Activated CD4-positive, alpha-beta memory T cell treated with anti-CD3 and anti-CD28 coated beads for 36 hours (primary cell): ENCODE measurements around the gene DBNL. TPM values are rescaled to one million over a fixed set of nuclear protein-coding genes. Genes with fewer than 3 reads are reported as not detected.

ENCODE experiments used
- CTCF ChIA-PET: fragments of 350-600 bp; sonication (Branson Sonifier 250); formaldehyde crosslinking; loops from one replicate; lab custom pipeline; 2021; ENCODE audit warnings: antibody characterized with exemption, inconsistent platforms; lab: Charles Lee
- POLR2A ChIA-PET: fragments of 350-600 bp; sonication (Branson Sonifier 250); formaldehyde crosslinking; loops from one replicate; lab custom pipeline; 2021; ENCODE audit warnings: antibody characterized with exemption; lab: Charles Lee
- DNase-seq: peaks from one replicate; pipeline ENCODE4 v3.0.0-alpha.2; 2020
- H3K27ac Mint-ChIP-seq: one replicate; pipeline ENCODE4 v1.8.0; 2021; ENCODE audit warnings: mixed read lengths
- H3K27me3 Mint-ChIP-seq: one replicate; pipeline ENCODE4 v1.8.0; 2021; ENCODE audit warnings: mixed read lengths
- H3K36me3 Mint-ChIP-seq: one replicate; pipeline ENCODE4 v1.8.0; 2021; ENCODE audit warnings: mixed read lengths
- H3K4me1 Mint-ChIP-seq: one replicate; pipeline ENCODE4 v1.8.0; 2021; ENCODE audit warnings: low read depth, mixed read lengths
- H3K4me3 Mint-ChIP-seq: one replicate; pipeline ENCODE4 v1.8.0; 2021; ENCODE audit warnings: mild to moderate bottlenecking, mixed read lengths
- H3K9me3 Mint-ChIP-seq: one replicate; pipeline ENCODE4 v1.8.0; 2021; ENCODE audit warnings: mixed read lengths
- intact Hi-C: fragments of 100-400 bp; cut with micrococcal nuclease; formaldehyde crosslinking; loops from one replicate; pipeline ENCODE4 v1.15.1; 2023
- total RNA-seq, 2 experiments: library from RNA; stranded (reverse); gene quantifications; one replicate each; pipeline ENCODE4 v1.2.3, GENCODE V29; 2021

Gene DBNL
- total RNA-seq, 2 experiments from 2014 or later: 128 to 129 TPM

GRCh38 chr7:44077061-44077460 is 32.6 kb downstream of the DBNL start:
- peaks cover 29% of the 10 kb centered on the region for H3K4me1 Mint-ChIP-seq
- H3K36me3 Mint-ChIP-seq: peaks cover 49% of the 10 kb centered on the region
- no peak overlapping the region for H3K4me3 Mint-ChIP-seq
- intact Hi-C loops: no loop called here
- H3K27me3 Mint-ChIP-seq: no peaks in the 10 kb centered on the region
- no peak for DNase-seq
- ChIA-PET POLR2A (interaction anchor here (1.3 to 4.9 kb wide), 2 partner anchors 10 kb away, joined by 4 to 19 read pairs; no protein-coding TSS in a partner anchor), CTCF (no interaction called here)
- no peak overlapping the region for H3K27ac Mint-ChIP-seq
- H3K9me3 Mint-ChIP-seq: no peaks in the 10 kb centered on the region

GRCh38 chr7:44077681-44078091 is 33.2 kb downstream of the DBNL start:
- Mint-ChIP-seq H3K27ac (peak overlapping the region; percentile 35), H3K27me3 (no peaks in the 10 kb centered on the region), H3K36me3 (peaks cover 43% of the 10 kb centered on the region), H3K4me1 (peaks cover 29% of the 10 kb centered on the region), H3K4me3 (no peak overlapping the region), H3K9me3 (no peaks in the 10 kb centered on the region)
- intact Hi-C loops: no loop called here
- DNase-seq: no peak
- POLR2A ChIA-PET: interaction anchor here (4.9 kb wide), 1 partner anchor 10 kb away, joined by 19 read pairs; no protein-coding TSS in a partner anchor
- CTCF ChIA-PET: interaction anchor here (0.6 kb wide), 1 partner anchor 534 kb away, joined by 4 read pairs; no protein-coding TSS in a partner anchor

DNA sequence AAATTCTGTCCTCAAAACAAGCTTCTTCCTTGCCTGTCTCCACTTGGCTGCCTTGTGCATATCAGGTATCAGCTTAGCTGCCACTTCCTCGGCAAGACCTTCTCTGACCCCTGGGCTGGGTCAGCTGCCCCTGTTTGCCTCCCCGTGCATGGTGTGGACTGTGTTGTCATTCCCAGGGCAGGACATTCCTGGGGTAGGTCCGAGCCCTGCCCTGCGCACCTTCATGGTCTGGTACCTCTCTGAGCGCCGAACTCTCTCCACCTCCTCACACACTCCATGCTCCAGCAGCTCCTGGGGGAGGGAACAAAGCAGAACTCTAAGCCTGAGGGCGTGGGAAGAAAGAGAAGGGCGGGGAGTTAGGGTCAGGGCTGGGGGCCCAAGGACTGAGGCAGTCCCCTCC is 34.0 kb downstream of the DBNL start:
- ChIA-PET POLR2A (interaction anchor here (0.6 to 4.9 kb wide), 2 partner anchors 11 to 45 kb away, joined by 4 to 19 read pairs; no protein-coding TSS in a partner anchor), CTCF (no interaction called here)
- Mint-ChIP-seq H3K4me1 (peaks cover 36% of the 10 kb centered on the region), H3K4me3 (no peak overlapping the region), H3K9me3 (no peaks in the 10 kb centered on the region), H3K27me3 (no peaks in the 10 kb centered on the region), H3K36me3 (peaks cover 40% of the 10 kb centered on the region), H3K27ac (no peak overlapping the region)
- no peak for DNase-seq
- intact Hi-C loops: no loop called here

- intact Hi-C loops: no loop called here
- Mint-ChIP-seq H3K4me1 (peaks cover 36% of the 10 kb centered on the region), H3K4me3 (no peak overlapping the region), H3K9me3 (no peaks in the 10 kb centered on the region), H3K36me3 (peaks cover 40% of the 10 kb centered on the region), H3K27ac (no peak overlapping the region), H3K27me3 (no peaks in the 10 kb centered on the region)
- DNase-seq: no peak
- ChIA-PET CTCF (no interaction called here), POLR2A (interaction anchor here (4.9 kb wide), 1 partner anchor 12 kb away, joined by 19 read pairs; no protein-coding TSS in a partner anchor)
Measured at GRCh38 chr7:44079331-44080021, 35.0 kb downstream of the DBNL start.

- intact Hi-C loops: no loop called here
- CTCF ChIA-PET: no interaction called here
- Mint-ChIP-seq H3K27ac (no peak overlapping the region), H3K27me3 (no peaks in the 10 kb centered on the region), H3K4me3 (no peak overlapping the region), H3K36me3 (peaks cover 40% of the 10 kb centered on the region), H3K4me1 (peaks cover 36% of the 10 kb centered on the region), H3K9me3 (no peaks in the 10 kb centered on the region)
- DNase-seq: no peak
- POLR2A ChIA-PET: interaction anchor here (2.3 to 4.9 kb wide), 2 partner anchors 13 to 34 kb away, joined by 16 to 19 read pairs; partner anchors contain the start of gene DBNL
Measured at GRCh38 chr7:44080118-44080517, 35.6 kb downstream of the DBNL start.

GRCh38 chr7:44080686-44081265 is 36.3 kb downstream of the DBNL start:
- POLR2A ChIA-PET: interaction anchor here (0.7 to 4.9 kb wide), 5 partner anchors 13 to 410 kb away, joined by 3 to 19 read pairs (median 4); partner anchors contain the start of gene DBNL
- Mint-ChIP-seq H3K4me1 (peaks cover 36% of the 10 kb centered on the region), H3K9me3 (no peaks in the 10 kb centered on the region), H3K27ac (peak overlapping the region; percentile 87), H3K36me3 (peaks cover 37% of the 10 kb centered on the region), H3K4me3 (peak overlapping the region; percentile 78), H3K27me3 (no peaks in the 10 kb centered on the region)
- intact Hi-C loops: no loop called here
- CTCF ChIA-PET: interaction anchor here (0.6 to 1.2 kb wide), 5 partner anchors 10 to 648 kb away, joined by 3 to 6 read pairs (median 3); no protein-coding TSS in a partner anchor
- no peak for DNase-seq

GRCh38 chr7:44081266-44081748 is 36.8 kb downstream of the DBNL start:
- intact Hi-C loops: no loop called here
- Mint-ChIP-seq H3K4me1 (peaks cover 36% of the 10 kb centered on the region), H3K27me3 (no peaks in the 10 kb centered on the region), H3K4me3 (peak overlapping the region; percentile 78), H3K27ac (peak overlapping the region; percentile 87), H3K36me3 (peaks cover 34% of the 10 kb centered on the region), H3K9me3 (no peaks in the 10 kb centered on the region)
- ChIA-PET CTCF (interaction anchor here (0.6 to 1.2 kb wide), 5 partner anchors 11 to 647 kb away, joined by 3 to 6 read pairs (median 3); no protein-coding TSS in a partner anchor), POLR2A (interaction anchor here (0.7 to 4.9 kb wide), 5 partner anchors 14 to 410 kb away, joined by 3 to 19 read pairs (median 4); partner anchors contain the start of gene DBNL)
- DNase-seq: peak; percentile 42

DNA sequence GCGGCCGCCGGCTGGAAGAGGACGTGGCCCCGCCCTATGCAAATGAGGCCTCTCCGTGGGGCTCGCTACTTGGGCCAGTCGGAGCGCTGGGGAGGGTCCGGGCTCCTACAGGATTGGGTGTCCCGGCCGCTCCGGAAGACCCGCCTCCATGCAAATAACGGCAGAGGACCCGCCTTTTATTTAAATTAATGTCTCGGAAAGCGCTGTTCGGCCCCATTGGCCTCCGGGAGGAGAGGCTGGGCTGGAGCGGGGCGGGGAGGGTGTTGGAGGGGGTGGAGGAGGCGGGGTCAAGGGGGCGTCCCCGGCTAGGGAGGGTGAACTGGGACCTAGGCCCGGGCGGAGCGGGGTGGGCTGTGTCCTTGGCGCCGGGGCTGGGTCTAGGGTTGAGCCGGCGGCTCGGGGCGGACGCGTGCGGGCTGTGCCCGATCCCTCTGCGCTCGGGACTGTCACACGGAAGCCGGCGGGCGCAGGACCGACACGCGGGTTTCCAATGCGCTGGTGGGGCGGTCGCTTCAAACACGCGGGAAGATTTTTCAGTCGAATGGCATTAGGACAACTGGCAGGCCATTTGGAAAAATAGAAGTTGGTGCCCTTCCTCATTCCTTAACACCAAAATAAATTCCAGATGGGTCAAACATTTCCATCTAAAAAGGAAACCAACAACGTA is 38.2 kb downstream of the DBNL start:
- peak overlapping the region; percentile 56 for H3K27ac Mint-ChIP-seq
- peak overlapping the region; percentile 74 for H3K4me3 Mint-ChIP-seq
- ChIA-PET POLR2A (no interaction called here), CTCF (no interaction called here)
- H3K27me3 Mint-ChIP-seq: no peaks in the 10 kb centered on the region
- peaks cover 33% of the 10 kb centered on the region for H3K4me1 Mint-ChIP-seq
- peaks cover 23% of the 10 kb centered on the region for H3K36me3 Mint-ChIP-seq
- H3K9me3 Mint-ChIP-seq: no peaks in the 10 kb centered on the region
- peak; percentile 99 for DNase-seq
- intact Hi-C loops: loop anchor here (1.0 kb wide), 8 partner anchors 15 to 413 kb away; partner anchors contain the start of genes DBNL, POLD2, UBE2D4 and YKT6

DNA sequence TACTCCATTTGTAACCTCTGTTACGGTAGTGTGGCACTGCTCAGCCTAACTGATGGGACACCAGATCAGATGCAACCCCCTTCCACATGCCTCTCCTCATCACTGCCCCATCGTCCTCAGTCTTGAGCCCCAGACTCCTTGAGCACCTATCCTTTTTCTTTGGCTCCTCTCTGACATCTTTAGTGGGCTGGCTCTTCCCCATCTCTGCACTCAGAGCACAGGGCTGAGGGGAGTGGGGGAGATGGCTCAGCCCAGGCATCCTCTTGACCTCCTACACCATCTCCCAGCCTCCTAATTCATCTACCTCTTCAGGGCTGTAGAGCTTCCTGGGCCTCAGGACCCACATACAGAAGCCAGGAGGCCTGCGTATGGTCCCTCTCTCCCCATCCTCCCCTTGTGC is 39.3 kb downstream of the DBNL start:
- no peak for DNase-seq
- H3K27me3 Mint-ChIP-seq: no peaks in the 10 kb centered on the region
- CTCF ChIA-PET: interaction anchor here (0.9 kb wide), 1 partner anchor 38 kb away, joined by 3 read pairs; no protein-coding TSS in a partner anchor
- H3K4me1 Mint-ChIP-seq: peaks cover 26% of the 10 kb centered on the region
- intact Hi-C loops: no loop called here
- H3K27ac Mint-ChIP-seq: no peak overlapping the region
- no peaks in the 10 kb centered on the region for H3K9me3 Mint-ChIP-seq
- H3K36me3 Mint-ChIP-seq: peaks cover 14% of the 10 kb centered on the region
- POLR2A ChIA-PET: no interaction called here
- peak overlapping the region; percentile 62 for H3K4me3 Mint-ChIP-seq

GRCh38 chr7:44084701-44085100 is 40.2 kb downstream of the DBNL start:
- peaks cover 11% of the 10 kb centered on the region for H3K36me3 Mint-ChIP-seq
- H3K9me3 Mint-ChIP-seq: no peaks in the 10 kb centered on the region
- DNase-seq: no peak
- peaks cover 24% of the 10 kb centered on the region for H3K4me1 Mint-ChIP-seq
- no peaks in the 10 kb centered on the region for H3K27me3 Mint-ChIP-seq
- H3K27ac Mint-ChIP-seq: no peak overlapping the region
- intact Hi-C loops: no loop called here
- no peak overlapping the region for H3K4me3 Mint-ChIP-seq
- ChIA-PET POLR2A (no interaction called here), CTCF (interaction anchor here (0.9 kb wide), 1 partner anchor 39 kb away, joined by 3 read pairs; no protein-coding TSS in a partner anchor)

- H3K9me3 Mint-ChIP-seq: no peaks in the 10 kb centered on the region
- intact Hi-C loops: no loop called here
- ChIA-PET POLR2A (no interaction called here), CTCF (interaction anchor here (0.8 to 1.0 kb wide), 2 partner anchors 37 to 156 kb away, joined by 3 read pairs; partner anchors contain the start of gene POLD2)
- DNase-seq: no peak
- no peak overlapping the region for H3K4me3 Mint-ChIP-seq
- peaks cover 16% of the 10 kb centered on the region for H3K4me1 Mint-ChIP-seq
- peaks cover 6% of the 10 kb centered on the region for H3K36me3 Mint-ChIP-seq
- H3K27ac Mint-ChIP-seq: no peak overlapping the region
- no peaks in the 10 kb centered on the region for H3K27me3 Mint-ChIP-seq
Measured at GRCh38 chr7:44085546-44085945, 41.0 kb downstream of the DBNL start.
